H9 (cell line): Measurements from ENCODE around the gene MYF6. TPM values are rescaled to one million over a fixed set of nuclear protein-coding genes. Genes with fewer than 3 reads are reported as not detected.
A peak's percentile ranks its signal among the peaks of the same experiment; 100 is the strongest.

Experiments
- DNase-seq: peaks from one replicate; pipeline ENCODE4 v3.0.0-alpha.2; 2017
- H2AFZ ChIP-seq: one replicate; pipeline ENCODE4 v1.6.1; 2013; ENCODE audit warnings: mild to moderate bottlenecking, low read length, control low read depth, moderate library complexity
- H2AK5ac ChIP-seq: 2 replicates; pipeline ENCODE4 v1.6.1; 2013; ENCODE audit warnings: low read length, control low read depth, mixed read lengths; ENCODE audit not compliant: insufficient read length
- H2BK120ac ChIP-seq: one replicate; pipeline ENCODE4 v1.6.1; 2013; ENCODE audit warnings: low read depth, mild to moderate bottlenecking, low read length, control low read depth, inconsistent platforms; ENCODE audit not compliant: poor library complexity, severe bottlenecking
- H2BK12ac ChIP-seq: 2 replicates; pipeline ENCODE4 v1.6.1; 2013; ENCODE audit warnings: low read length, control low read depth, mixed read lengths, low read depth; ENCODE audit not compliant: insufficient read length
- H2BK15ac ChIP-seq: 2 replicates; pipeline ENCODE4 v1.6.1; 2013; ENCODE audit warnings: low read depth, low read length, control low read depth
- H2BK20ac ChIP-seq: one replicate; pipeline ENCODE4 v1.6.1; 2013; ENCODE audit warnings: low read depth, mild to moderate bottlenecking, low read length, control low read depth, inconsistent platforms; ENCODE audit not compliant: poor library complexity, severe bottlenecking
- H2BK5ac ChIP-seq: 2 replicates; pipeline ENCODE4 v1.6.1; 2013; ENCODE audit warnings: low read length, control low read depth, mixed read lengths; ENCODE audit not compliant: insufficient read length
- H3K14ac ChIP-seq: 2 replicates; pipeline ENCODE4 v1.6.1; 2013; ENCODE audit warnings: low read length, control low read depth; ENCODE audit not compliant: insufficient read depth
- H3K18ac ChIP-seq: 2 replicates; pipeline ENCODE4 v1.6.1; 2013; ENCODE audit warnings: low read depth, mild to moderate bottlenecking, mixed read lengths, low read length, control low read depth; ENCODE audit not compliant: insufficient read length
- H3K23ac ChIP-seq: 2 replicates; pipeline ENCODE4 v1.6.1; 2013; ENCODE audit warnings: low read length, control low read depth, mixed read lengths, low read depth; ENCODE audit not compliant: insufficient read length
- H3K23me2 ChIP-seq: 2 replicates; pipeline ENCODE4 v1.6.1; 2013; ENCODE audit warnings: low read depth, mild to moderate bottlenecking, mixed read lengths, low read length, control low read depth; ENCODE audit not compliant: insufficient read length, poor library complexity, severe bottlenecking
- H3K27ac ChIP-seq: 2 replicates; pipeline ENCODE4 v1.5.1; 2013; ENCODE audit warnings: low read length, control low read depth, mixed read lengths, low read depth; ENCODE audit not compliant: insufficient read length
- H3K27me3 ChIP-seq: 2 replicates; pipeline ENCODE4 v1.6.1; 2013; ENCODE audit warnings: low read length, control low read depth, inconsistent platforms; ENCODE audit not compliant: insufficient read depth
- H3K4ac ChIP-seq: 2 replicates; pipeline ENCODE4 v1.6.1; 2013; ENCODE audit warnings: low read depth, mild to moderate bottlenecking, control low read depth, inconsistent platforms, low read length, moderate library complexity
- H3K4me1 ChIP-seq: 2 replicates; pipeline ENCODE4 v1.6.1; 2013; ENCODE audit warnings: low read length, control low read depth, inconsistent platforms; ENCODE audit not compliant: insufficient read depth
- H3K4me2 ChIP-seq: 2 replicates; pipeline ENCODE4 v1.6.1; 2013; ENCODE audit warnings: low read length, control low read depth, mixed read lengths; ENCODE audit not compliant: insufficient read length, insufficient read depth
- H3K56ac ChIP-seq: 2 replicates; pipeline ENCODE4 v1.6.1; 2013; ENCODE audit warnings: low read depth, mild to moderate bottlenecking, mixed read lengths, low read length, control low read depth; ENCODE audit not compliant: insufficient read length
- H3K79me1 ChIP-seq: 2 replicates; pipeline ENCODE4 v1.6.1; 2013; ENCODE audit warnings: low read depth, mild to moderate bottlenecking, moderate library complexity, low read length, control low read depth, inconsistent platforms; ENCODE audit not compliant: insufficient read depth, poor library complexity, severe bottlenecking
- H3K79me2 ChIP-seq: 2 replicates; pipeline ENCODE4 v1.6.1; 2013; ENCODE audit warnings: low read length, control low read depth, inconsistent platforms; ENCODE audit not compliant: insufficient read depth
- H3K9ac ChIP-seq: 2 replicates; pipeline ENCODE4 v1.6.1; 2013; ENCODE audit warnings: low read length, control low read depth, mixed read lengths; ENCODE audit not compliant: insufficient read length; ENCODE audit errors: extremely low read depth
- H3K9me3 ChIP-seq: one replicate; pipeline ENCODE4 v1.6.1; 2013; ENCODE audit warnings: low read depth, low read length, inconsistent platforms; ENCODE audit not compliant: control insufficient read depth
- H3T11ph ChIP-seq: one replicate; pipeline ENCODE4 v1.6.1; 2013; ENCODE audit warnings: mild to moderate bottlenecking, low read length, control low read depth, inconsistent platforms
- H4K20me1 ChIP-seq: one replicate; pipeline ENCODE4 v1.6.1; 2013; ENCODE audit not compliant: control insufficient read depth, insufficient read length, insufficient read depth
- H4K5ac ChIP-seq: 2 replicates; pipeline ENCODE4 v1.6.1; 2013; ENCODE audit warnings: low read depth, mild to moderate bottlenecking, mixed read lengths, low read length, control low read depth; ENCODE audit not compliant: insufficient read length
- H4K8ac ChIP-seq: replicated peaks from 2 replicates; pipeline ENCODE4 v1.6.1; 2013; ENCODE audit warnings: low read length, control low read depth, mixed read lengths, low read depth; ENCODE audit not compliant: insufficient read length
- H4K91ac ChIP-seq: 2 replicates; pipeline ENCODE4 v1.6.1; 2013; ENCODE audit warnings: low read depth, mild to moderate bottlenecking, moderate library complexity, mixed read lengths, low read length, control low read depth; ENCODE audit not compliant: insufficient read length
- H3K27ac Mint-ChIP-seq, 3 experiments: 2 replicates in 2 of 3; 3 replicates in 1 of 3; pipeline ENCODE4 v1.8.0; 2020 to 2021; ENCODE audit warnings: mixed read lengths in 3 of 3, mild to moderate bottlenecking in 1 of 3, moderate library complexity in 1 of 3
- H3K27me3 Mint-ChIP-seq: 2 replicates; pipeline ENCODE4 v1.8.0; 2021; ENCODE audit warnings: low read depth, mild to moderate bottlenecking, moderate library complexity, mixed read lengths
- H3K36me3 Mint-ChIP-seq, 3 experiments: 2 replicates in 2 of 3; 3 replicates in 1 of 3; pipeline ENCODE4 v1.8.0; 2020 to 2021; ENCODE audit warnings: low read depth in 3 of 3, mixed read lengths in 3 of 3; ENCODE audit not compliant: insufficient read depth in 1 of 3
- H3K4me1 Mint-ChIP-seq, 2 experiments: 2 replicates each; pipeline ENCODE4 v1.8.0; 2020; ENCODE audit warnings: mixed read lengths in 2 of 2
- H3K4me3 Mint-ChIP-seq, 2 experiments: 2 replicates in 1 of 2; 3 replicates in 1 of 2; pipeline ENCODE4 v1.8.0; 2020 to 2021; ENCODE audit warnings: mild to moderate bottlenecking in 2 of 2, mixed read lengths in 2 of 2, moderate library complexity in 1 of 2
- H3K9me3 Mint-ChIP-seq, 2 experiments: 2 replicates in 1 of 2; 3 replicates in 1 of 2; pipeline ENCODE4 v1.8.0; 2020; ENCODE audit warnings: mild to moderate bottlenecking in 2 of 2, mixed read lengths in 2 of 2, moderate library complexity in 1 of 2
- WGBS: extraction: QIAGEN DNeasy Blood & Tissue Kit; methylation state at CpG from one replicate; pipeline ENCODE4 v1.1.7; 2013; ENCODE audit warnings: missing lambda C conversion rate, low lambda C conversion rate, mixed read lengths; ENCODE audit not compliant: insufficient read length; ENCODE audit errors: extremely low coverage; 5-methylcytosine and 5-hydroxymethylcytosine counted together
- total RNA-seq: library from RNA; stranded (reverse); gene quantifications from 2 replicates; pipeline ENCODE4 v1.2.1, GENCODE V29; 2021
- TF ChIP-seq, protein P1 (sequence below): fragments of 200-600 bp; sonication (generic); conservative IDR thresholded peaks from 3 replicates; pipeline ENCODE4 v1.8.0; 2021; ENCODE audit warnings: antibody characterized with exemption, mild to moderate bottlenecking

MYF6 gene
- total RNA-seq, 1 experiment from 2014 or later: not detected

DNA sequence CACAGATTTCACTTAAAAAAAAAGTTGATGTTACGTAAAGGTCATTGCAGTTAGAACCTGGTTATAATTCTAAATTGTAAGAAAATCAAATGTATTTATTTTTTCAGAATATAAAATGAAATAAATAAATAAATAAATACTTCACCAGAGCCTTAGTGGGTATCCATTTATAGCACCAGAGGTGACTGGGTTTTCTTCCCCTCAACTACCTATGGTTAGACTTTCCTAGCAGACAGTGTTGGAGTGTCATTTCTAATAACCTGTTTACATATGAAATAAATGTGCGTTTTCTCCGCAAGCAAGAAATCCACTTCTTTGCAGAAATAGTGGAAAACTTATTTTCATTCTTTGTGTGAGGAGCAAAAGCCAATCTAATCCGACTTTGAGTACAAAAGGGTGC is 6.0 kb downstream of the MYF6 start:
- Mint-ChIP-seq H3K4me3 (peak overlapping the region; percentile 65 to 81), H3K27me3 (peaks cover 83% of the 10 kb centered on the region), H3K9me3 (no peaks in the 10 kb centered on the region; a peak in 1 of 5 replicates), H3K27ac (no peak overlapping the region), H3K4me1 (peaks cover 71% of the 10 kb centered on the region in 2 experiments), H3K36me3 (no peaks in the 10 kb centered on the region)
- Histone ChIP-seq H2AK5ac (no peak overlapping the region), H2BK20ac (no peak overlapping the region), H4K20me1 (no peaks in the 10 kb centered on the region), H3T11ph (no peak overlapping the region), H4K8ac (no peak overlapping the region), H4K91ac (no peak overlapping the region), H3K79me2 (no peaks in the 10 kb centered on the region), H3K79me1 (no peaks in the 10 kb centered on the region), H2BK5ac (no peak overlapping the region), H3K9ac (no peak overlapping the region), H3K4me1 (peaks cover 15% of the 10 kb centered on the region), H3K27ac (no peak overlapping the region), H3K23me2 (peaks cover 15% of the 10 kb centered on the region), H2BK12ac (no peak overlapping the region), H2BK15ac (no peak overlapping the region), H3K9me3 (no peaks in the 10 kb centered on the region), H3K23ac (no peak overlapping the region), H3K14ac (no peak overlapping the region), H2BK120ac (no peak overlapping the region), H3K4me2 (peak overlapping the region; percentile 52), H3K4ac (no peak overlapping the region), H3K56ac (no peak overlapping the region), H3K18ac (no peak overlapping the region), H4K5ac (no peak overlapping the region), H3K27me3 (peaks cover 46% of the 10 kb centered on the region; the same call in 1 of the 2 replicates), H2AFZ (no peak overlapping the region)
- TF ChIP-seq, protein P1, sequence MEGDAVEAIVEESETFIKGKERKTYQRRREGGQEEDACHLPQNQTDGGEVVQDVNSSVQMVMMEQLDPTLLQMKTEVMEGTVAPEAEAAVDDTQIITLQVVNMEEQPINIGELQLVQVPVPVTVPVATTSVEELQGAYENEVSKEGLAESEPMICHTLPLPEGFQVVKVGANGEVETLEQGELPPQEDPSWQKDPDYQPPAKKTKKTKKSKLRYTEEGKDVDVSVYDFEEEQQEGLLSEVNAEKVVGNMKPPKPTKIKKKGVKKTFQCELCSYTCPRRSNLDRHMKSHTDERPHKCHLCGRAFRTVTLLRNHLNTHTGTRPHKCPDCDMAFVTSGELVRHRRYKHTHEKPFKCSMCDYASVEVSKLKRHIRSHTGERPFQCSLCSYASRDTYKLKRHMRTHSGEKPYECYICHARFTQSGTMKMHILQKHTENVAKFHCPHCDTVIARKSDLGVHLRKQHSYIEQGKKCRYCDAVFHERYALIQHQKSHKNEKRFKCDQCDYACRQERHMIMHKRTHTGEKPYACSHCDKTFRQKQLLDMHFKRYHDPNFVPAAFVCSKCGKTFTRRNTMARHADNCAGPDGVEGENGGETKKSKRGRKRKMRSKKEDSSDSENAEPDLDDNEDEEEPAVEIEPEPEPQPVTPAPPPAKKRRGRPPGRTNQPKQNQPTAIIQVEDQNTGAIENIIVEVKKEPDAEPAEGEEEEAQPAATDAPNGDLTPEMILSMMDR: no peak
- DNase-seq: no peak
- WGBS: no CpG with 5 or more reads among the region's 4 CpGs
